MM.1S (cell line): ENCODE data around the gene SPO11.

Experiments
- CTCF ChIP-seq: fragments of 300-600 bp; sonication (generic); IDR thresholded peaks from 2 replicates; pipeline ENCODE4 v1.5.1; 2016; ENCODE audit warnings: antibody characterized with exemption, low read length, mixed read lengths
- EZH2 ChIP-seq: fragments of 300-600 bp; sonication (generic); optimal IDR thresholded peaks from 2 replicates; pipeline ENCODE3; 2017; ENCODE audit warnings: low read depth, mild to moderate bottlenecking, antibody characterized with exemption, low read length, mixed read lengths

DNA sequence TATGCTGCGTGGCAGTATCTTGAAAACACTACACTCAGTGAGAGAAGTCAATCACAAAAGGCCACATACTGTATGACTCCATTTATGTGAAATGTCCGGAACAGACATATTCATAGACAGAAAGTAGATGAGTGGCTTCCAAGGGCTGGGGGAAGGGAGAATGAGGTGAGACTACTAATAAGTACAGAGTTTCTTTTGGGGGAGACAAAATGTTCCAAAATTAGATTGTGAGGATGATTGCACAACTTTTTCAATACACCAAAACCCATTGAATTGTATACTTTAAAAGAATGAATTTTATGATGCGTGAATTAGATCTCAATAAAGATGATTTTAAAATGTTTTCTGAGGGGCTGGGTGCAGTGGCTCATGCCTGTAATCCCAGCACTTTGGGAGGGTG lies 9.2 kb upstream of the SPO11 start:
- TF ChIP-seq CTCF (no peak), EZH2 (no peak)
